Retinal pigment epithelial cell (primary cell): ENCODE data around the gene AP5S1.

ENCODE experiments used
- DNase-seq: peaks from one replicate; pipeline ENCODE4 v3.0.0-alpha.2; 2010; ENCODE audit warnings: low read depth
- H3K4me3 ChIP-seq: 2 replicates; pipeline ENCODE4 v1.5.1; 2011; ENCODE audit warnings: mild to moderate bottlenecking, low read length, control low read depth, moderate library complexity
- TF ChIP-seq, protein P1 (sequence below): conservative IDR thresholded peaks from 2 replicates; pipeline ENCODE4 v1.5.1; 2011; ENCODE audit warnings: low read depth, low read length, control low read depth, inconsistent platforms

The AP5S1 gene

GRCh38 chr20:3854462-3854871 is 34.1 kb downstream of the AP5S1 start:
- TF ChIP-seq, protein P1, sequence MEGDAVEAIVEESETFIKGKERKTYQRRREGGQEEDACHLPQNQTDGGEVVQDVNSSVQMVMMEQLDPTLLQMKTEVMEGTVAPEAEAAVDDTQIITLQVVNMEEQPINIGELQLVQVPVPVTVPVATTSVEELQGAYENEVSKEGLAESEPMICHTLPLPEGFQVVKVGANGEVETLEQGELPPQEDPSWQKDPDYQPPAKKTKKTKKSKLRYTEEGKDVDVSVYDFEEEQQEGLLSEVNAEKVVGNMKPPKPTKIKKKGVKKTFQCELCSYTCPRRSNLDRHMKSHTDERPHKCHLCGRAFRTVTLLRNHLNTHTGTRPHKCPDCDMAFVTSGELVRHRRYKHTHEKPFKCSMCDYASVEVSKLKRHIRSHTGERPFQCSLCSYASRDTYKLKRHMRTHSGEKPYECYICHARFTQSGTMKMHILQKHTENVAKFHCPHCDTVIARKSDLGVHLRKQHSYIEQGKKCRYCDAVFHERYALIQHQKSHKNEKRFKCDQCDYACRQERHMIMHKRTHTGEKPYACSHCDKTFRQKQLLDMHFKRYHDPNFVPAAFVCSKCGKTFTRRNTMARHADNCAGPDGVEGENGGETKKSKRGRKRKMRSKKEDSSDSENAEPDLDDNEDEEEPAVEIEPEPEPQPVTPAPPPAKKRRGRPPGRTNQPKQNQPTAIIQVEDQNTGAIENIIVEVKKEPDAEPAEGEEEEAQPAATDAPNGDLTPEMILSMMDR: no peak
- no peak overlapping the region for H3K4me3 ChIP-seq
- DNase-seq: no peak

GRCh38 chr20:3857405-3857804 is 37.1 kb downstream of the AP5S1 start:
- H3K4me3 ChIP-seq: no peak overlapping the region
- no peak for DNase-seq
- TF ChIP-seq, protein P1: no peak

GRCh38 chr20:3858689-3859088 is 38.3 kb downstream of the AP5S1 start:
- no peak overlapping the region for H3K4me3 ChIP-seq
- no peak for DNase-seq
- TF ChIP-seq, protein P1: no peak

- H3K4me3 ChIP-seq: no peak overlapping the region
- TF ChIP-seq, protein P1: no peak
- no peak for DNase-seq
Observed at GRCh38 chr20:3861191-3861590, 40.8 kb downstream of the AP5S1 start.

- TF ChIP-seq, protein P1: no peak
- DNase-seq: no peak
- no peak overlapping the region for H3K4me3 ChIP-seq
Observed at GRCh38 chr20:3862333-3862732, 42.0 kb downstream of the AP5S1 start.

- TF ChIP-seq, protein P1: no peak
- no peak overlapping the region for H3K4me3 ChIP-seq
- no peak for DNase-seq
Observed at GRCh38 chr20:3863317-3863716, 43.0 kb downstream of the AP5S1 start.

DNA sequence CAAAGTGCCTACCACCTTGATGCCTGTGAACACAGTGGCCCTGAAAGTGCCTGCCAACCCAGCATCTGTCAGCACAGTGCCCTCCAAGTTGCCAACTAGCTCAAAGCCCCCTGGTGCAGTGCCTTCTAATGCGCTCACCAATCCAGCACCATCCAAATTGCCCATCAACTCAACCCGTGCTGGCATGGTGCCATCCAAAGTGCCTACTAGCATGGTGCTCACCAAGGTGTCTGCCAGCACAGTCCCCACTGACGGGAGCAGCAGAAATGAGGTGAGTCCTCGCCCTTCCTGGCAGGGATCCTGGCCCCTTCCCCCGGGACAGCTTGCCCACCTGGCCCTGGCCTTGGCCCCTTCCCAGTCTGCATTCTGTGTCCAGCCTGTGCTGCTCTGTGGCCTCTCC is 44.2 kb downstream of the AP5S1 start:
- no peak for DNase-seq
- H3K4me3 ChIP-seq: no peak overlapping the region
- TF ChIP-seq, protein P1: no peak
